Breast epithelium (tissue), 3 donors: ENCODE data around the gene FAM98B.

Experiments
- POLR2A ChIP-seq: fragments of 450-650 bp; IDR thresholded peaks from one replicate; pipeline ENCODE4 v1.6.1; 2016; ENCODE audit warnings: antibody characterized with exemption, mild to moderate bottlenecking, moderate library complexity
- POLR2AphosphoS5 ChIP-seq, 3 donors: sonication (generic); formaldehyde crosslinking; IDR thresholded peaks; one replicate each; pipeline ENCODE4 v1.6.1; 2017; ENCODE audit warnings: antibody characterized with exemption in 3 of 3
- TF ChIP-seq, protein P1 (sequence below), 3 donors: fragments of 450-650 bp; IDR thresholded peaks; one replicate each; pipeline ENCODE4 v1.5.1; 2016 to 2017; ENCODE audit warnings: antibody characterized with exemption in 3 of 3, mild to moderate bottlenecking in 3 of 3, moderate library complexity in 3 of 3

DNA sequence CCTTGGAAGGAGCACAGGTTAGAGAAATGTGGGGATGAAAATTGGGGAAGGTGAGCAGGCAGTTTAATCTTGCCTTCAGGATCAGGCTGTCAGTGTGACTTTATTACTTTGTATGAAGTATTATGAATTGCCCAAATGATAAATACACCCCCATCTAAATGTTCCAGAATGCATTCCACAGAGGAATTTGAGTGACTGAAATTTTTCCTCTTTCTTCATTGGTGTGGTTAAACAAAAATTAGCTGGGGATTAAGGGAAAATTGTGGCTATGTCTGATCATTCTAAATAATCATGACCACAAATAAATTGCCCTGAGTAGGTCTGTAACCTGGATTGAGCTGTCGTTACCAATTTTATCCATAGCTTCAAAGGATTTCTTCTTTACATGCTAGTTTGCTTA, 33.5 kb downstream of the FAM98B start:
- TF ChIP-seq, protein P1, sequence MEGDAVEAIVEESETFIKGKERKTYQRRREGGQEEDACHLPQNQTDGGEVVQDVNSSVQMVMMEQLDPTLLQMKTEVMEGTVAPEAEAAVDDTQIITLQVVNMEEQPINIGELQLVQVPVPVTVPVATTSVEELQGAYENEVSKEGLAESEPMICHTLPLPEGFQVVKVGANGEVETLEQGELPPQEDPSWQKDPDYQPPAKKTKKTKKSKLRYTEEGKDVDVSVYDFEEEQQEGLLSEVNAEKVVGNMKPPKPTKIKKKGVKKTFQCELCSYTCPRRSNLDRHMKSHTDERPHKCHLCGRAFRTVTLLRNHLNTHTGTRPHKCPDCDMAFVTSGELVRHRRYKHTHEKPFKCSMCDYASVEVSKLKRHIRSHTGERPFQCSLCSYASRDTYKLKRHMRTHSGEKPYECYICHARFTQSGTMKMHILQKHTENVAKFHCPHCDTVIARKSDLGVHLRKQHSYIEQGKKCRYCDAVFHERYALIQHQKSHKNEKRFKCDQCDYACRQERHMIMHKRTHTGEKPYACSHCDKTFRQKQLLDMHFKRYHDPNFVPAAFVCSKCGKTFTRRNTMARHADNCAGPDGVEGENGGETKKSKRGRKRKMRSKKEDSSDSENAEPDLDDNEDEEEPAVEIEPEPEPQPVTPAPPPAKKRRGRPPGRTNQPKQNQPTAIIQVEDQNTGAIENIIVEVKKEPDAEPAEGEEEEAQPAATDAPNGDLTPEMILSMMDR (IDR thresholded peaks at IDR 0.05): no peak
- TF ChIP-seq POLR2A: no peak
- no peak for TF ChIP-seq POLR2AphosphoS5 (IDR thresholded peaks at IDR 0.05)
